SK-N-MC (cell line): Measurements from ENCODE around the gene RNF215.

Experiments used
- DNase-seq: peaks from one replicate; pipeline ENCODE4 v3.0.0-alpha.2; 2011; ENCODE audit warnings: low read depth, low spot score
- H3K27ac ChIP-seq: fragments of 200-600 bp; sonication (generic); 2 replicates; pipeline ENCODE4 v1.5.1; 2016; ENCODE audit warnings: mixed run types
- H3K36me3 ChIP-seq: fragments of 200-600 bp; sonication (generic); 2 replicates; pipeline ENCODE4 v1.6.1; 2017; ENCODE audit warnings: antibody characterized with exemption, low read length, mixed read lengths; ENCODE audit not compliant: insufficient read depth
- H3K4me3 ChIP-seq: fragments of 200-600 bp; sonication (generic); 2 replicates; pipeline ENCODE4 v1.5.1; 2016
- H3K9ac ChIP-seq: fragments of 200-600 bp; sonication (generic); 2 replicates; pipeline ENCODE4 v1.8.0; 2017; ENCODE audit warnings: mixed run types, mixed read lengths; ENCODE audit not compliant: insufficient read length
- H3K9me3 ChIP-seq: fragments of 200-600 bp; sonication (generic); 2 replicates; pipeline ENCODE4 v1.6.1; 2017; ENCODE audit warnings: low read depth, mild to moderate bottlenecking, antibody characterized with exemption, low read length, moderate library complexity, mixed read lengths
- EZH2 ChIP-seq: fragments of 200-600 bp; sonication (generic); IDR thresholded peaks from one replicate; pipeline ENCODE4 v1.6.1; 2017; ENCODE audit warnings: antibody characterized with exemption
- FOXP2 ChIP-seq: optimal IDR thresholded peaks from 2 replicates; pipeline ENCODE3; 2011; ENCODE audit warnings: mild to moderate bottlenecking, moderate library complexity; ENCODE audit not compliant: insufficient read depth; ENCODE audit errors: extremely low read length, control extremely low read depth
- POLR2AphosphoS5 ChIP-seq: IDR thresholded peaks from 2 replicates; pipeline ENCODE4 v1.6.1; 2012; ENCODE audit warnings: mild to moderate bottlenecking, low read depth, low read length, borderline replicate concordance

Gene RNF215

GRCh38 chr22:30337461-30337778, 49.8 kb downstream of the RNF215 start:
- no peak for TF ChIP-seq FOXP2
- no peak for TF ChIP-seq EZH2
- no peak for TF ChIP-seq POLR2AphosphoS5
- Histone ChIP-seq H3K27ac (no peak overlapping the region), H3K36me3 (peaks cover 97% of the 10 kb centered on the region), H3K9me3 (no peaks in the 10 kb centered on the region), H3K4me3 (no peak overlapping the region), H3K9ac (no peak overlapping the region)
- no peak for DNase-seq

- DNase-seq: no peak
- Histone ChIP-seq H3K36me3 (peaks cover 96% of the 10 kb centered on the region), H3K9ac (no peak overlapping the region), H3K27ac (no peak overlapping the region), H3K4me3 (no peak overlapping the region), H3K9me3 (no peaks in the 10 kb centered on the region)
- TF ChIP-seq FOXP2: no peak
- no peak for TF ChIP-seq POLR2AphosphoS5
- no peak for TF ChIP-seq EZH2
Measured at GRCh38 chr22:30336752-30337460, 50.3 kb downstream of the RNF215 start.

GRCh38 chr22:30335236-30335635, 52.0 kb downstream of the RNF215 start:
- no peak for DNase-seq
- Histone ChIP-seq H3K9me3 (no peaks in the 10 kb centered on the region), H3K36me3 (peaks cover 85% of the 10 kb centered on the region)

GRCh38 chr22:30334646-30335045, 52.6 kb downstream of the RNF215 start:
- H3K4me3 ChIP-seq: no peak overlapping the region
- H3K9ac ChIP-seq: no peak overlapping the region
- H3K36me3 ChIP-seq: peaks cover 81% of the 10 kb centered on the region
- no peaks in the 10 kb centered on the region for H3K9me3 ChIP-seq
- no peak overlapping the region for H3K27ac ChIP-seq
- DNase-seq: no peak
- TF ChIP-seq POLR2AphosphoS5: no peak
- TF ChIP-seq EZH2: no peak

More at GRCh38 chr22:30335236-30335635, 52.0 kb downstream of the RNF215 start:
- Histone ChIP-seq H3K9ac (no peak overlapping the region), H3K4me3 (no peak overlapping the region), H3K27ac (no peak overlapping the region)
- TF ChIP-seq POLR2AphosphoS5 (no peak), EZH2 (no peak), FOXP2 (no peak)

- Histone ChIP-seq H3K27ac (no peak overlapping the region), H3K9me3 (no peaks in the 10 kb centered on the region), H3K36me3 (peaks cover 73% of the 10 kb centered on the region), H3K4me3 (no peak overlapping the region), H3K9ac (no peak overlapping the region)
- TF ChIP-seq POLR2AphosphoS5 (no peak), FOXP2 (no peak), EZH2 (no peak)
- DNase-seq: no peak
Measured at GRCh38 chr22:30333707-30334087, 53.5 kb downstream of the RNF215 start.

DNA sequence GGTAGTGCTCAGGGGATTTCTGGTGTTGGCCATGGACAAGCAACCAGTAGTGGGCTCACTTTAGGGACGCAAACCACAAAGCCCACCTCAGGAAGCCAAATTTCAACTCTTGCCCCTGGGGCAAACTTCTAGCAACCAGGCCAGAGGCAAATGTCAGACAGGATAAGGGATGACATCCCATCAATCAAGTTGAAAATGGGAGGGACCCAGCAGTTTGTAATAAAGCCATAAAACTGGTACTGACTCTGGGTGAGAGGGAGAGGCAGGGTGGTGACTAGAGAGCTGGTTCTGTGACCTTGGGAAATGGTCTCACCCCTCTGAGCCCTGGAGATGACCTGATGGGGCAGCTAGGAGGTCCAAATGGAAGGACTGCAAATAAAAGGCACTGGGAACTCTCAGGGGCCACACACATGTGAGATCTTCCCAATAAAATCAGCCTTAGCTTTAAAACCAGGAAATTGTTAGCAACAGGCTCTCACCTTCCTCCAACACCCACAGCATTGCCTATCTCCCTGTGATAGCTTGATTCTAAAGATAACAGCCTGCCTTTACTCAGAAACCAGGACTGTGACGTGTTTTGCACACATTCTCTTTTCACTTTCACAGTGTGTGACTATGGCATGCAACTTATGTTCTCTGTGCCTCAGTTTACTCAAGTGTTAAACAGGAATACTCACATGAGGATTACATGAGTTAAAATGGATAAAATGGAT, 54.1 kb downstream of the RNF215 start:
- TF ChIP-seq EZH2 (no peak), FOXP2 (no peak), POLR2AphosphoS5 (no peak)
- no peak overlapping the region for H3K4me3 ChIP-seq
- no peaks in the 10 kb centered on the region for H3K9me3 ChIP-seq
- no peak overlapping the region for H3K9ac ChIP-seq
- no peak overlapping the region for H3K27ac ChIP-seq
- peaks cover 68% of the 10 kb centered on the region for H3K36me3 ChIP-seq
- DNase-seq: no peak

GRCh38 chr22:30332551-30332950, 54.7 kb downstream of the RNF215 start:
- Histone ChIP-seq H3K4me3 (no peak overlapping the region), H3K36me3 (peaks cover 63% of the 10 kb centered on the region), H3K9me3 (no peaks in the 10 kb centered on the region), H3K9ac (no peak overlapping the region), H3K27ac (no peak overlapping the region)
- TF ChIP-seq POLR2AphosphoS5: no peak
- no peak for TF ChIP-seq FOXP2
- TF ChIP-seq EZH2: no peak
- DNase-seq: no peak
